ENCODE measurements around the gene GRAP. TPM values are rescaled to one million over a fixed set of nuclear protein-coding genes. Genes with fewer than 3 reads are reported as not detected.

GRAP gene
- total and polyA plus RNA-seq, 7 donors = 0.71 to 2.2 (median 1.7) TPM

- WGBS, 3 donors = 83 to 90% (median 89%) methylated on average over 6 of the region's 6 CpGs
- Histone ChIP-seq H3K36me3 (ENCODE audit: insufficient read depth in 1 of 2, low read depth in 1 of 2) (no peaks in the 10 kb centered on the region), H3K4me3 (no peak overlapping the region), H3K9me3 (peaks cover 4% of the 10 kb centered on the region), H3K27ac (no peak overlapping the region), H3K27me3 (ENCODE audit: insufficient read depth in 3 of 3, low read length in 2 of 3) (no peaks in the 10 kb centered on the region), H3K4me1 (no peaks in the 10 kb centered on the region)
- no peak for TF ChIP-seq CTCF (IDR thresholded peaks at IDR 0.05)
- no peak for DNase-seq
- ATAC-seq = no peak
- intact Hi-C loops (cut with DNase I) = no loop called here
These were observed 56.4 kb downstream of the GRAP start for GRCh38 chr17:18990331-18990730.

GRCh38 chr17:18988546-18989173 lies 58.1 kb downstream of the GRAP start:
- 80 to 87% (median 83%) methylated on average over 8 to 9 of the region's 9 CpGs for WGBS, 3 donors
- no peak overlapping the region for H3K27ac ChIP-seq
- peak in 1 of 4 donors; percentile 21 for ATAC-seq

GRCh38 chr17:18987862-18988545 lies 58.8 kb downstream of the GRAP start:
- no peak overlapping the region for H3K4me3 ChIP-seq
- intact Hi-C loops (cut with DNase I) = no loop called here
- DNase-seq (no peak), ATAC-seq (no peak)
- H3K9me3 ChIP-seq = no peaks in the 10 kb centered on the region
- 70 to 81% (median 71%) methylated on average over 14 of the region's 14 CpGs for WGBS, 3 donors
- no peaks in the 10 kb centered on the region for H3K36me3 ChIP-seq (ENCODE audit: insufficient read depth in 1 of 2, low read depth in 1 of 2)
- H3K4me1 ChIP-seq = no peaks in the 10 kb centered on the region
- H3K27me3 ChIP-seq (ENCODE audit: insufficient read depth in 3 of 3, low read length in 2 of 3) = no peaks in the 10 kb centered on the region
- no peak for TF ChIP-seq CTCF (IDR thresholded peaks at IDR 0.05)
- H3K27ac ChIP-seq = no peak overlapping the region

More at GRCh38 chr17:18988546-18989173, 58.1 kb downstream of the GRAP start:
- intact Hi-C loops (cut with DNase I) = no loop called here
- Histone ChIP-seq H3K4me3 (no peak overlapping the region), H3K27me3 (ENCODE audit: insufficient read depth in 3 of 3, low read length in 2 of 3) (no peaks in the 10 kb centered on the region), H3K9me3 (no peaks in the 10 kb centered on the region), H3K36me3 (ENCODE audit: insufficient read depth in 1 of 2, low read depth in 1 of 2) (no peaks in the 10 kb centered on the region), H3K4me1 (no peaks in the 10 kb centered on the region)
- no peak for DNase-seq
- no peak for TF ChIP-seq CTCF (IDR thresholded peaks at IDR 0.05)

- Histone ChIP-seq H3K4me3 (no peak overlapping the region), H3K27ac (no peak overlapping the region), H3K9me3 (no peaks in the 10 kb centered on the region), H3K27me3 (ENCODE audit: insufficient read depth in 3 of 3, low read length in 2 of 3) (no peaks in the 10 kb centered on the region), H3K4me1 (no peaks in the 10 kb centered on the region), H3K36me3 (ENCODE audit: insufficient read depth in 1 of 2, low read depth in 1 of 2) (no peaks in the 10 kb centered on the region)
- DNase-seq (no peak), ATAC-seq (no peak)
- WGBS, 3 donors = 67 to 76% (median 74%) methylated on average over 9 of the region's 9 CpGs
- intact Hi-C loops (cut with DNase I) = no loop called here
- TF ChIP-seq CTCF (IDR thresholded peaks at IDR 0.05) = no peak
These were observed 59.5 kb downstream of the GRAP start for GRCh38 chr17:18987230-18987610.
